CD4-positive, alpha-beta T cell treated with Interleukin-2 at 100 ng/mL for 4 hours (primary cell): ENCODE measurements around the gene ZFR2.
"Not testable (repeated sequence)": the region's sequence is repeated elsewhere in the genome, so short reads cannot be mapped to it uniquely, and the experiment has no call there.

ENCODE experiments used
- DNase-seq: peaks from one replicate; pipeline ENCODE4 v3.0.0-alpha.2; 2020; ENCODE audit warnings: low spot score

ZFR2 gene

DNA sequence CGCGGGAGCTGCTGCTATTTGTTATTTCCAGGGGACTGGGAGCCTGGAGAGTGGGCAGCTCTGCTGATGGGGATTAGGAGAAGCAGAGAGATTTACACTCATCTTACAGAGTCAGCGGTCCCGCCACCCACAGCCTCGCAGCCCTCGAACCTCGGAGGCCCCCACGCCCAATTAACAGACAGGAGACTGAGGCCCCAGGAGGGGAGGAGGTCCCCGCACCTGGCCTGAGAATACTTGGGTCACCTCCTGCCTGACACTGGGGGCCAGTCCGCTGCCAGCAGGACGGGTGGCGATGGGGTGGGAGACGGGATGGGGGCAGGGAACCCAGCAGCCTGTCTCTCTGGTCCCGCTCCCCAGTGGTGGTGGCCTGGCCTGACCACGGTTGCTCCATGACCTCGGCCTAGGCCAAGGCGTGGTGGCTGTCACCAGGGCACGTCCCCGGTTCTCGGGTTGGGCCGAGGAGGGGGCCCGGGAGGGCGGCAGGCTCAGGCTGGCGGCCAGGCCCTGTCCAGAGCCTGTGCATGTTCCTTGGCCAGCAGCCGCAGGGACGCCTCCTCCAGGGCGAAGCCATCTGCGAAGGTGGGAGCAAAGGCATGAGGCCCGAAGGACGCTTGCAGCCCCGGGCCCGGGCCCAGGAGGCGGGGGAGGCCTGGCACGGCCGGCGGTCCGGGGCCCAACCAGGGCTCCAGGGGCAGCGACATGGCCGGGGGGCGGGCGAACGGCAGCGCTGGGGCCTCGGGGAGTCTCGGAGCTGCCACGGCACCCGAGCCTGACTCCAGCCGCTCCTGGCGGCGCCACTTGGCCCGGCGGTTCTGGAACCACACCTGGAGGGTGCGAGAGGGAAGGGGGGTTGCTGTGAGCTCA, 98.5 kb downstream of the ZFR2 start:
- no peak for DNase-seq

DNA sequence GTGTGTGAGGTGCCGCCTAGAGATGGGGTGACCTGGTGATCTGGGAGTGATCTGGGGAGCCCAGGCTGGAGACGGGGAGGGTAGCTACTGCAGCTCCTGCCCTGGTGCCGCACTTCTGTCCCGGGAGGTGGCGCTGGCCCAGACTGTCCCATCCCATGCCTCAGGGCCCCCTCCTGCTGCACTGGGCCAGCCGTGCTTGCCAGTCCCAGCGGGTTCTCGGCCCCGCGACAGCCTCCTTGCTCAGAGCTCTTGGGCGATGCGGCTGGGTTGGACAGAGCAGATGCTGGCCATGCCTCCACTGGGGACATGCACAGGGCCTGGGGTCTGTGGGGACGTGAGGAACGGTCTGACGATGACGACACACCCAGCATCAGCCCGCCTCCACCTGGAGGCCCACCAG, 99.3 kb downstream of the ZFR2 start:
- no peak for DNase-seq

DNA sequence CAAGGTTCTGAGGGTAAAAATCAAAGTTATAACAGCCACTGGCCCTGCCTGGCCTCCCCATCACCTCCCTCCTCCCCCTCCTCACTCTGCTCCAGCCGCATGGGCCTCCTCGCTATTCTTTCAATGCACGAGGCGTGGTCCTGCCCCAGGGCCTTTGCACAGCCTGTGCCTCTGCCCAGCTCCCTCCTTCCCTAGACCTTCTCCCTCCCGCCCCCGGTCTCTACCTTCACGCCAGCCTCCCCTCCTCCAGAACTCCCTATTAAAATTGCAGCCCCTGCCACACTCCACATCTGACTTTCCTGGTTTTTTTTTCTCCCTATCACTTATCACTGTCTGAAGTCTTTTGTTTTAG, 100.1 kb downstream of the ZFR2 start:
- no peak for DNase-seq

DNA sequence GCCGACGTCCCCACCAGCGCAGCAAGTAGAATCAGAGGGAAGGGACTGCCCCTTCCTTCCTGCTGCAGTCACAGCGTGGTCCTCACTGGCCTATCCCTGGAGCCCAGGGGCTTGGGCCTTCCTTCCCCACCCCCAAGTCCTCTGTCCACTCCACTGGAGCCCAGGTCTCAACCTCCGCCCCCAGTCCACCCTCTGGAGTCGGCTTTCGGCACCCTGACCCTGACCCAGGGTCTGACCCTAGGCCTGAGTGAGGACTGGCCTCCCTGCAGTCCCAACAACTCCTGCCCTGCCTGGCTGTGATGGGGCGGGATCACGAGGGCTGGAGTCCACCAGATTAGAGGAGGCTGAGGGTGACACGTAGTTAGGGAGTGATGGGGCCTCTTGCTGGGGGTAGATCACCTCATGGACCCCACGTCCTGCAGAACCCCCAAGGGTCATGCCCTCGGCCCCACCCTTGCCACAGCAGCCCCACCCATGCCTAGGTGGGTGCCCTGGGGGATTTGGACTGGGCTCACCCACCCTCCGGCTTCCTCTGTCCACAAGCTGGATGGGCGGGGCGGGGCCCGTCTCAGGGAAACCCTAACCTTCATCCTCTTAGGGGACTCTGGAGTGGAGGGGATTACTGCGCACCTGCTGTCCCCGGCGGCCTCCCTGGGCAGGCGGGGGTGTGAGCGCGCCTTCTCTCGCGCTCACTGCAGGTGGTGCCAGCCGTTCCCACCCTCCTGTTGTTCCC, 100.7 kb downstream of the ZFR2 start:
- DNase-seq, result no peak

DNA sequence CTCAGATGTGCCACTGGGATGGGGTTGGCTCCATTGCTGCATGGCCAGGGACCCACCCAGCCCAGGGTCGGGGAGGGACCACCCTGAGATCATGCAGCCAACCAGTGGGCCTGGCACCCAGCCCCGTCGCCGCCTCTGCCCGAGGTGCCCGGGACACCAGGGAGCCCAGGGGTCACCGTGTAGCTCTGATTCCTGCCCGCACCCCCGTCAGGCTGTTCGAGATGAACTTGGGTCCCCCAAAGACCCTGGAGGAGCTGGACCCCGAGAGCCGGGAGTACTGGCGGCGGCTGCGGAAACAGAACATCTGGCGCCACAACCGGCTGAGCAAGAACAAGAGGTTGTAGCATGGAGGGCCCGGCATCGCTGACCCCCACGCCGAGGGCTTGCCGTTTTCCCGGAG, 101.8 kb downstream of the ZFR2 start:
- DNase-seq, result no peak

DNA sequence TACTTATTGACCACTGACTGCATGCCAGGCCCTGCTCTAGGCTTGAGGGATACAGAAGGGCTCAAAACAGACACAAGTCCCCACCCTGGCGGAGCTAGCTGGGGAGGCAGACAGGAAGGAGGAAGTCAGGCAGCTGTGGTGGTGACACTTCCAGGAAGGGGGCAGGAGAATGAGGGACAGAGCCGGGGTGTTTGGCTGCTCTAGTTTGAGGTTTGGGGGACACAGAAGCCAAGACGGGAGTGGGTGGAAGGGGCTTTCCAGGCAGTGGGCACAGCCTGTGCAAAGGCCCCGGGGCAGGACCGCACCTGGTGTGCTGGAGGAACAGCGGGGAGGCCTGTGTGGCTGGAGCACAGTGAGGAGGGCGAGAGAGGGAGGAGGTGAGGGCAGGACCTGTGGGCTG, 102.3 kb downstream of the ZFR2 start:
- no peak for DNase-seq

DNA sequence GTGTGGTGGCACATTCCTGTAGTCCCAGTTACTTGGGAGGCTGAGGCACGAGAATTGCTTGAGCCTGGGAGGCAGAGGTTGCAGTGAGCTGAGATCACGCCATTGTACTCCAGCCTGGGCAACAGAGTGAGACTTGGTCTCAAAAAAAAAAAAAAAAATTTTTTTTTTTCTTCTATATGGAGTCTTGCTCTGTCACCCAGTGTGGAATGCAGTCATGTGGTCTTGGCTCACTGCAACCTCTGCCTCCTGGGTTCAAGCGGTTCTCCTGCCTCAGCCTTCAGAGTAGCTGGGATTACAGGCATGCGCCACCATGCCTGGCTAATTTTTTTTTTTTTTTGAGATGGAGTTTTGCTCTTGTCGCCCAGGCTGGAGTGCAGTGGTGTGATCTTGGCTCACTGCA, 103.1 kb downstream of the ZFR2 start:
- not testable (repeated sequence) for DNase-seq

DNA sequence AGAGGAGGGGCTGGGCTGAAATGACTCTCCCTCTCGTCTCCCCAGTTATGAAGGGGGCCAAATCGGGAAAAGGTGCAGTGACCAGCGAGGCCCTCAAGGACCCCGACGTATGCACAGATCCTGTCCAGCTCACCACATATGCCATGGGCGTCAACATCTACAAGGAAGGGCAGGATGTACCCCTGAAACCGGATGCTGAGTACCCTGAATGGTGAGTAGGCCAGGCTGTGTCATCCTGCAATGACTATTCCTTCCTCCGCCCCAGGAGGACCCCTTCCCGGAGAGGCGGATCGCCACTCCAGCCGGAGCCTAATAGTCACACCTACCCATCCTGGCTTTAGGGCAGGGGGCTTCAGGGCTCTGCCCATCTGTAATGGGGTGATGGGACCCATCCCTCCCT, 103.7 kb downstream of the ZFR2 start:
- DNase-seq, result no peak

DNA sequence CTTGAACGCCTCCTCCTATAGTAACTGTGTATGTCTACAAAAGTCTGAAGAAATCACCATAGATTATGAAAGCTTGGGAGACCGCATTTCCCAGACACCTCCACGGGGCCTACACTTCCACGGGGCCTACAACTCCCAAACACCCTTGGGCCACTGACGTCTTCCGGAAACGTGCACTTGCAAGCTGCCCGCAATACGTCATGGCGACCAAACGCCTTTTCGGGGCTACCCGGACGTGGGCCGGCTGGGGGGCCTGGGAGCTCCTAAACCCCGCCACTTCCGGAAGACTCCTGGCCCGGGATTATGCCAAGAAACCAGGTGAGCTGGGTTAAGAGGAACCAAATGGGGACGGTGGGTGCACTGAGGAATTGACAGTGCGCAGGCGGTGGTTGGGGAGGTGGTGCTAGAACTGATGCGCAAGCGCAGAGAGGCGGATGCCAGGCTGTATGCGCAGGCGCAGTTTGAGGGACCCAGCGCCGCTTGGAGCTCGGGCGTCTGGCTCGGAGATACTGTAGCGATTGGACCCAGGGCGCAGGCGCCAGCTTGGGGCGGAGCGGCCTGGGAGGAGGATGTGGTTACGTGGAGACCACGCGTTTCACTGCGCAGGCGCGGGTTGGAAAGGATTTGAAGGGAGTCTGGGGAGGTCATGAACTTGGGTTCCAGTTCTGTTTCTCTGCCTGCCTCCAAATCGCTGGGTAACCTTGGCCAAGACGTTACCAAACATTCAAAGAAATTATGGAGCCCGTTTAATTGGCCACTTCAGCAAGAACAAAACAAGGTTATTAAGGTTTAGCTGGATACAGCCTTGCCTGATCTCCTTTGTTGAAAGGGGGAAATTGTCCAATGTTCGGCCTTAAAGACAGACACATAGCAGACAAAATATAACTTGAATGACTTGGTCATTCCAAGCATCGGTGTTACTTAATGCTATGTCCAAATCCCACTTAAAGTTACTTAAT, 106.1 kb downstream of the ZFR2 start, which contains the start of gene MRPL54:
Gene MRPL54 (plus strand): TSS at position 182 of the 959 bp plus-strand sequence. CDS start 19 bp downstream, at position 201.
- peak; percentile 99 for DNase-seq

DNA sequence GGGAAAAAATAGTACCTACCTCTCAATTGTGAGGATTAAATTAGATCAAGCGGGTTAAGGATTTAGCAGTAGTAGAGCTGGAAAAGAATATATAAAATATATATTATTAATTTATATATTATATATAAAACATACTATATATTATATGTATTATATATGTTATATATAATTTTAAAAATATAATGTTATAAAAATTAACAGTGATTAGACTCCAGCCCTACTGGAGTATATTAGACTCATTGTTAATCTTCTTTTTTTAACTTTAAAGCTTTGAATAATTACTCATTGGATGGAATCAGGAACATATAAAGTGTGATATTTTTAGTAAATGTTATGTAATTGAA, 106.7 kb downstream of the ZFR2 start:
- DNase-seq, result no peak

DNA sequence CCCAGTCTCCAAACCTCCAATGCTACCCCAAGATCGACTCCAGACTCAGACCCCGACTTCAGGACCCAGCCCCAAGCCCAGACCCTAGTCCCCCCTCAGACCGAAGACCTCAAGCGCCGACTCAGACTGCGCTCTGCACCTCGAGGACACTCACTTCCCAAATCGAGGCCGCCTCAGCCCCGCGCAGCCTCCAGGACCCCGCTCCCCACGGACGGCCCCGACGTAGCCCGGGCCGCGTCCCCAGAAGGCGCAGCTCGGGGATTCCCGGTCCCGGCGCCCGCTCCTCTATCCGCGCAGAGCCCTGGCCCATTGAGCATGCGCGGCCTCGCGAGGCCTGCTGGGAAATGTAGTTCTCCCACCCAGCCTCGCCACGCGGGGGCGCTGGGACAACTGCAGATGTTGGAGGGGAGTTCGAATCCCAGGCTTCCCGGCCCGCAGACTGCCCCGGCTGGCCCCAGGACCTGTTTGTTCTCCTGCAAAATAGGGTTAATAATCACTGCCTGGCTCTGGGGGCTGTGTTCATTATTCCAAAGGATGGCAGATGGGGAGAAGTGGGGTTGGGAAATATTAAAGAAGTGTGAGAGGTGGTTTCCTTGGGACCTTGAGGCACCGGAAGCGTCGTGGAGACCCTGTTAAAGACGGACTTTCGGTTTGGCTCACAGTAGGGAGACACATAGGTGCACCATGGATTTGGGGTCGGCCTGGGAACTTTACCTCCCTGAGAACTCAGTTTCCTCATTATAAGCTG, 107.3 kb downstream of the ZFR2 start, which contains the start of gene APBA3:
Gene APBA3 (minus strand): TSS at position 311 of the 748 bp plus-strand sequence. CDS start 1,428 bp downstream, outside the sequence.
- peak; percentile 96 for DNase-seq

DNA sequence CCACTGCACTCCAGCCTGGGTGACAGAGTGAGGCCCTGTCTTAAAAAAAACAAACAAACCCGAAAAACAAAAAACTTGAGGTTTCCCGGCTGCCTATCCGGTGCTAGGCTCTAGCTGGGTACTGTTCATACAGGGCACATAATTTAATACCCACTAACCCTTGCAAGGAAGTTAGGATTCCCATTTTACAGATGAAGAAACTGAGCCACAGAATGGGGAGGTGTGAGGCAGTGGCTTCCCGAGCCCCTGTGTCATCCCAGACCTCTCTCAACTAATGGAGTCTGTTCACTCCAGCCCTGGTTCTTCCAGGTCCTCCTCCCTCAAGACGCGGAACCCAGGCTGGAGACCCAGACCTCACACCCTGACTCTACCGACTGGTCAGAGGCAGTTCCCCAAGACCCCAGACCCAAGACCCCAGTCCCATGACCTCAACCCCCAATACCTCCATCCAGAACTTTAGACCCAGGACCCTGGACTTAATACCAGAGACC, 107.9 kb downstream of the ZFR2 start:
- peak; percentile 29 for DNase-seq

DNA sequence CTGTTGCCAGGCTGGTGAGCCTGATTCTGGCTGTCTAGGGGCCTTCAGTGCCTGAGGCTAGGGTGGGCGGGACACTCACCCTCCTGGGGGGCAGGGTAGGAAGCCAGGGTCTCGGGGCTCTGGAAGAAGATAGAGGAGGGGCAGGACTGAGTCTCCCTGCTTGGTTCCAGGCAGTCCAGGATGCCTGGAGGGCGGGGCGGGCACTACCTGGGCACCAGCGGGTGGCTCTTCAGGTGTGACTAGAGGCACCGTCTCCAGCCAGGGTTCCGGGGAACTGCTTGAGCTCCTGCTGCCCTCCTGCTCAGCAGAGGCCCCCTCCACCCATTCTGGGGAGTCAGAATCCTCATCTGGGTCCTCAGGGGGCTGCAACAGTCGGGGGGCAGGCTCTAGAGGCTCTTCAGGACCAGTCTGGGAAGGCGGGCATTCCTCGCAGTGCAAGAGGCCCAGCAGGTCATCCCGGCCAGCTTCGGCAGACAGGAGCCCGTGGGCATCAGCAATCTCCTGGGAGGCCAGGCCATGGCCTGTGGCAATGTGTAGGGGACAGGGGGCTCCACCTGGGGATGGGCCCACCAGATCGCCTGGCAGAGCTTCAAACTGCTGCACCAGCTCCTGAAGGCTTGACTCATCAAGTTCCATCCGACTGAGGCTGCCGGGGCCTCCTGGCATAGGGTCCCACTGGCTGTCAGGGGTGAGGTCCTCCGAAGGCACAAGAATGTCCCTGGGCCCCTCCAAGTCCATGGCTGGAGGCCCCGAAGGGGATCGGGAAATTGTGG, 109.2 kb downstream of the ZFR2 start:
- DNase-seq, result no peak

DNA sequence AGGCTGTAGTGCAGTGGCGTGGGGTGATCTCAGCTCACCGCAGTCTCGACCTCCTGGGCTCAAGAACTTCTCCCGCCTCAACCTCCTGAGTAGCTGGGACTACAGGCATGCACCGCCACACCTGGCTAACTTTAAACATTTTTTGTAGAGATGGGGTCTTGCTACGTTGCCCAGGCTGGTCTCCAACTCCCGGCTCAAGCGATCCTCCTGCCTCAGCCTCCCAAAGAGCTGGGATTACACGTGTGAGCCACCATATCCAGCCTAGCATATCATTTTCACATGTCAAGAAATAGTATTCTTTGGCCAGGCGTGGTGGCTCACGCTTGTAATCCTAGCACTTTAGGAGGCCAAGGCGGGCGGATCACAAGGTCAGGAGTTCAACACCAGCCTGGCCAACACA, 110.5 kb downstream of the ZFR2 start:
- not testable (repeated sequence) for DNase-seq

DNA sequence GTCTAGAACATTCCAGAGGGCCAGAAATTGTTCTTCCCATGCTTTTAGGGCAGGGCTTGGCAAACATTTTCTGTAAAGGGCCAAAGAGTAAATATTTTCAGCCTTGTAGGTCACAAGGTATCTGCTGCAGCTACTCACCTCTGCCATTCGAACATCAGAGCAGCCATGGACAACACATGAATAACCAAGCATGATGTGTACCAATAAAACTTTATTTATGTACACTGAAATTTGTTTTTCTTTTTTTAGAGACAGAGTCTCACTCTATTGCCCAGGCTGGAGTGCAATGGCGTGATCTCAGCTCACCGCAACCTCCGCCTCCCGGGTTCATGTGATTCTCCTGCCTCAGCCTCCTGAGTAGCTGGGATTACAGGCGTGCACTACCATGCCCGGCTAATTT, 111.1 kb downstream of the ZFR2 start:
- DNase-seq, result not testable (repeated sequence)
